ENCODE measurements around the gene SERPINB1.

DNA sequence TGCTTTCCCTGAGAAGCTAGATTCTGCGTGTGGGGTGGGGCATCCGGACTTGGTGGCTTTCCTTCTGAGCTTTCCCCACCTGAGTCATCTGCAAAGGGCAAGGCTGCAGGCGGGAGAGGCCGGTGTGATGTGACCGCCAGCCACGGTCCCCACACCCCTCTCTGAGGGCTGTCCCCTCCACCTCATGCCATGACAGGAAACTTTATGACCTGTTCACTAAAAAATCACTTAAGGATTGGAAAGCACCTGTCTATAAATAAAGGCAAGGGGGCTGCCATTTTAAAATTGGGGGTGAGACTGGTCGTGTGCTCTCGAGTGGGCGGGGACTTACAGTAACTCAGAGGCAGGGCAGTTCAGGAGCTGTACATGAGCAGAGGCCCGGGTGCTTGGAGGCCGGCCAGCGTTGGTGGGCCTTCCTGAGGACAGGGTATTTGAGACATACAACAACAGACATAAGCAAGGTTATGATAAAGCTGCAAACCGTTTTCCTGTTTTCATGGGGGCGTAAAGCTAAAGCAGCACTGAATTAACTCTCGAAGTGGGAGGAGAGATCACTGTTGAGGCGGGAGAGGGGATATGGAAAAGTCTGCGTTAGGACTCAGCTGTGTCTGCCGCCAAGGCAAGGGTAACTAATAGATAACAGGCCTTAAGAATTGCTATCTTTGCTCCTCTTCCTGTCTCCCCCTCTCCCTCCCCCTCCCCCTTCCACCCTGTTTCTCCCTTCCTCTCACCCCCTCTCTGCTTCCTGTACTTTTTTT is 16.1 kb upstream of the SERPINB1 start:
- TF ChIP-seq POLR2A (IDR thresholded peaks at IDR 0.05) = no peak
- TF ChIP-seq, protein P1, sequence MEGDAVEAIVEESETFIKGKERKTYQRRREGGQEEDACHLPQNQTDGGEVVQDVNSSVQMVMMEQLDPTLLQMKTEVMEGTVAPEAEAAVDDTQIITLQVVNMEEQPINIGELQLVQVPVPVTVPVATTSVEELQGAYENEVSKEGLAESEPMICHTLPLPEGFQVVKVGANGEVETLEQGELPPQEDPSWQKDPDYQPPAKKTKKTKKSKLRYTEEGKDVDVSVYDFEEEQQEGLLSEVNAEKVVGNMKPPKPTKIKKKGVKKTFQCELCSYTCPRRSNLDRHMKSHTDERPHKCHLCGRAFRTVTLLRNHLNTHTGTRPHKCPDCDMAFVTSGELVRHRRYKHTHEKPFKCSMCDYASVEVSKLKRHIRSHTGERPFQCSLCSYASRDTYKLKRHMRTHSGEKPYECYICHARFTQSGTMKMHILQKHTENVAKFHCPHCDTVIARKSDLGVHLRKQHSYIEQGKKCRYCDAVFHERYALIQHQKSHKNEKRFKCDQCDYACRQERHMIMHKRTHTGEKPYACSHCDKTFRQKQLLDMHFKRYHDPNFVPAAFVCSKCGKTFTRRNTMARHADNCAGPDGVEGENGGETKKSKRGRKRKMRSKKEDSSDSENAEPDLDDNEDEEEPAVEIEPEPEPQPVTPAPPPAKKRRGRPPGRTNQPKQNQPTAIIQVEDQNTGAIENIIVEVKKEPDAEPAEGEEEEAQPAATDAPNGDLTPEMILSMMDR (IDR thresholded peaks at IDR 0.05) = no peak

All from uterus (tissue), 2 donors.